GM12878 (cell line): ENCODE results near the gene WDR64. TPM values are rescaled to one million over a fixed set of nuclear protein-coding genes. Genes with fewer than 3 reads are reported as not detected.

Experiments
- ATAC-seq: fragments of 200-7000 bp; cut with Tn5 transposase; 3 replicates; pipeline ENCODE4 v1.9.1; 2020; ENCODE audit warnings: mild to moderate bottlenecking, moderate library complexity
- BruUV-seq: library from RNA; stranded (reverse); fragments of 400-500 nt; replicated peaks from 2 replicates; lab custom pipeline; 2021; lab: Mats Ljungman, UMichigan
- CTCF ChIA-PET: fragments of 300-600 bp; sonication (Branson Sonifier 250); formaldehyde crosslinking; extraction: SDS; loops from one replicate; lab custom pipeline; 2021; ENCODE audit warnings: inconsistent platforms; lab: Yijun Ruan, JAX
- POLR2A ChIA-PET: fragments of 350-600 bp; formaldehyde crosslinking; extraction: SDS; loops from one replicate; lab custom pipeline; 2021; ENCODE audit warnings: inconsistent platforms; lab: Charles Lee
- RAD21 ChIA-PET: fragments of 300-600 bp; sonication (Branson Sonifier 250); formaldehyde crosslinking; loops from one replicate; lab custom pipeline; 2023; ENCODE audit warnings: antibody characterized with exemption; ENCODE audit not compliant: unreplicated experiment; lab: Charles Lee
- SMC1A ChIA-PET: fragments of 300-600 bp; sonication (Branson Sonifier 250); formaldehyde crosslinking; loops from one replicate; lab custom pipeline; 2023; ENCODE audit not compliant: unreplicated experiment, uncharacterized antibody; lab: Charles Lee
- DNase-seq: peaks from one replicate; pipeline ENCODE4 v3.0.0-alpha.2; 2011; ENCODE audit warnings: low read depth, low spot score
- FAIRE-seq: peaks from 3 replicates; lab custom pipeline; 2011; peaks lifted over from hg19 to GRCh38; lab: Jason Lieb, UNC
- H2AFZ ChIP-seq: 2 replicates; pipeline ENCODE4 v1.6.0; 2011; ENCODE audit warnings: low read depth, low read length, control low read depth; ENCODE audit not compliant: control insufficient read depth
- H3K27ac ChIP-seq: 2 replicates; pipeline ENCODE4 v1.5.1; 2011; ENCODE audit warnings: control low read depth; ENCODE audit not compliant: control insufficient read depth, insufficient read depth
- H3K27me3 ChIP-seq, 2 experiments: replicated peaks in 1 of 2; 2 replicates each; pipeline versions ENCODE4 v1.6.0 to v1.6.1; 2011; ENCODE audit warnings: low read length in 1 of 2; ENCODE audit not compliant: control insufficient read depth in 2 of 2, insufficient read depth in 2 of 2
- H3K36me3 ChIP-seq, 2 experiments: 2 replicates each; pipeline ENCODE4 v1.5.1; 2011; ENCODE audit warnings: low read length in 1 of 2; ENCODE audit not compliant: control insufficient read depth in 2 of 2, insufficient read depth in 2 of 2
- H3K4me1 ChIP-seq: 2 replicates; pipeline ENCODE4 v1.6.1; 2011; ENCODE audit warnings: mild to moderate bottlenecking, low read length, moderate library complexity, mixed read lengths; ENCODE audit not compliant: control insufficient read depth, insufficient read depth
- H3K4me2 ChIP-seq: 2 replicates; pipeline ENCODE4 v1.6.0; 2011; ENCODE audit warnings: control low read depth; ENCODE audit not compliant: control insufficient read depth, insufficient read depth
- H3K4me3 ChIP-seq: fragments of 200-600 bp; sonication (generic); 2 replicates; pipeline ENCODE4 v1.5.1; 2016
- H3K79me2 ChIP-seq: 2 replicates; pipeline ENCODE4 v1.6.0; 2011; ENCODE audit warnings: low read length; ENCODE audit not compliant: control insufficient read depth, insufficient read depth
- H3K9ac ChIP-seq: 2 replicates; pipeline ENCODE4 v1.8.0; 2011; ENCODE audit warnings: low read length, control low read depth, mixed read lengths; ENCODE audit not compliant: control insufficient read depth, insufficient read depth
- H3K9me3 ChIP-seq: replicated peaks from 3 replicates; pipeline ENCODE4 v1.5.1; 2011; ENCODE audit warnings: mild to moderate bottlenecking, low read length; ENCODE audit not compliant: control insufficient read depth, insufficient read depth
- H4K20me1 ChIP-seq: 2 replicates; pipeline ENCODE4 v1.6.0; 2011; ENCODE audit not compliant: control insufficient read depth, insufficient read depth
- ASH2L ChIP-seq: fragments of 300-600, 200-600 bp; sonication (generic); IDR thresholded peaks from 2 replicates; pipeline ENCODE4 v1.6.1; 2017; ENCODE audit warnings: low read depth, mild to moderate bottlenecking, borderline replicate concordance
- BHLHE40 ChIP-seq, 2 experiments: fragments of 450-650 bp in 1 of 2; IDR thresholded peaks; 2 replicates each; pipeline ENCODE4 v1.6.1; 2011 to 2017; ENCODE audit warnings: low read depth in 2 of 2, borderline replicate concordance in 1 of 2, improper control_type of control experiment in 1 of 2, low read length in 1 of 2, mild to moderate bottlenecking in 1 of 2
- CBX3 ChIP-seq: fragments of 200-600 bp; sonication (generic); IDR thresholded peaks from 2 replicates; pipeline ENCODE4 v1.6.1; 2016; ENCODE audit warnings: low read depth, borderline replicate concordance
- DPF2 ChIP-seq: fragments of 450-650 bp; IDR thresholded peaks from 2 replicates; pipeline ENCODE4 v1.6.1; 2017; ENCODE audit warnings: mild to moderate bottlenecking
- EED ChIP-seq: sonication (generic); IDR thresholded peaks from 2 replicates; pipeline ENCODE4 v1.6.1; 2016; ENCODE audit warnings: antibody characterized with exemption, low read depth
- ESRRA ChIP-seq: IDR thresholded peaks from 2 replicates; pipeline ENCODE4 v1.6.1; 2012; ENCODE audit warnings: mild to moderate bottlenecking, low read length, improper control_type of control experiment
- KDM1A ChIP-seq: fragments of 200-600 bp; sonication (generic); IDR thresholded peaks from 2 replicates; pipeline ENCODE4 v1.6.1; 2016; ENCODE audit warnings: borderline replicate concordance
- MEF2B ChIP-seq: fragments of 450-650 bp; IDR thresholded peaks from 2 replicates; pipeline ENCODE4 v1.6.1; 2018; ENCODE audit warnings: mild to moderate bottlenecking, moderate library complexity; ENCODE audit not compliant: partially characterized antibody, poor library complexity, severe bottlenecking
- MYB ChIP-seq: fragments of 150-350 bp; IDR thresholded peaks from 2 replicates; pipeline ENCODE4 v1.6.1; 2014; ENCODE audit warnings: mild to moderate bottlenecking, low read depth, low read length, borderline replicate concordance
- NFIC ChIP-seq: IDR thresholded peaks from 2 replicates; pipeline ENCODE4 v1.6.1; 2012; ENCODE audit warnings: low read depth, mild to moderate bottlenecking, inconsistent platforms, low read length, moderate library complexity
- NFYA ChIP-seq: IDR thresholded peaks from 2 replicates; pipeline ENCODE4 v1.6.1; 2011; ENCODE audit warnings: low read depth, mild to moderate bottlenecking, low read length, improper control_type of control experiment, borderline replicate concordance
- PAX8 ChIP-seq: fragments of 450-650 bp; IDR thresholded peaks from 2 replicates; pipeline ENCODE4 v1.6.1; 2017; ENCODE audit warnings: mild to moderate bottlenecking, moderate library complexity
- POLR2A ChIP-seq: IDR thresholded peaks from 2 replicates; pipeline ENCODE4 v1.6.1; 2011; ENCODE audit warnings: low read depth, mild to moderate bottlenecking, low read length
- POU2F2 ChIP-seq: IDR thresholded peaks from 3 replicates; pipeline ENCODE4 v1.6.1; 2011; ENCODE audit warnings: low read depth, mild to moderate bottlenecking, low read length, borderline replicate concordance
- SUZ12 ChIP-seq: fragments of 200-600 bp; sonication (generic); IDR thresholded peaks from one replicate; pipeline ENCODE4 v1.6.1; 2018; ENCODE audit warnings: antibody characterized with exemption, mild to moderate bottlenecking; ENCODE audit not compliant: unreplicated experiment
- YY1 ChIP-seq: IDR thresholded peaks from 2 replicates; pipeline ENCODE4 v1.6.1; 2011; ENCODE audit warnings: low read depth, mild to moderate bottlenecking, low read length
- ZNF622 ChIP-seq: fragments of 450-650 bp; IDR thresholded peaks from 2 replicates; pipeline ENCODE4 v1.6.1; 2017; ENCODE audit warnings: mild to moderate bottlenecking, inconsistent platforms
- WGBS: methylation state at CpG from one replicate; pipeline ENCODE4 v1.1.6; 2016; ENCODE audit warnings: low lambda C conversion rate; ENCODE audit not compliant: insufficient replicate concordance, insufficient coverage; ENCODE audit errors: missing lambda C conversion rate; 5-methylcytosine and 5-hydroxymethylcytosine counted together
- in situ Hi-C: fragments of 300-500 bp; cut with MboI; formaldehyde crosslinking; loops from 9 replicates; pipeline ENCODE4 v1.14.3; 2018; ENCODE audit warnings: mixed read lengths
- intact Hi-C: fragments of 100-400 bp; cut with micrococcal nuclease; formaldehyde crosslinking; loops from one replicate; pipeline ENCODE4 v1.14.2; 2022; ENCODE audit not compliant: unreplicated experiment
- polyA plus RNA-seq, 11 experiments: library from polyadenylated mRNA; depleted of rRNA in 4 of 11; unstranded in 6 of 11; stranded (reverse) in 5 of 11; fragments of >200 nt; fragmentation: Nextera tagmentation in 4 of 11; fragmentation: Illumina TruSeq in 1 of 11; extraction: Ambion mirVana in 4 of 11; extraction: Trizol in 1 of 11; gene quantifications; 1 replicate in 1 of 11; 2 replicates in 10 of 11; pipeline versions ENCODE4 v1.2.1 to v1.2.3, GENCODE V29; 2011 to 2016; ENCODE audit warnings: inconsistent platforms in 2 of 11, missing spikeins in 2 of 11, low read depth in 1 of 11
- total RNA-seq, 4 experiments: library from RNA; depleted of rRNA in 3 of 4; stranded (reverse); fragments of >200 nt in 3 of 4; fragmentation: Illumina TruSeq in 1 of 4; extraction: Trizol in 1 of 4; gene quantifications; 2 replicates each; pipeline versions ENCODE4 v1.2.1 to v1.2.3, GENCODE V29; 2013 to 2021
- TF ChIP-seq, protein P1 (sequence below): IDR thresholded peaks from 2 replicates; pipeline ENCODE4 v1.6.1; 2011; ENCODE audit warnings: low read depth, mild to moderate bottlenecking, low read length, moderate library complexity, borderline replicate concordance; ENCODE audit errors: extremely low read depth
- TF ChIP-seq, protein P2 (sequence below): fragments of 450-650 bp; formaldehyde crosslinking; IDR thresholded peaks from 2 replicates; pipeline ENCODE4 v1.5.0; 2022; ENCODE audit warnings: mild to moderate bottlenecking, missing genetic modification characterization

WDR64 gene
- total and polyA plus RNA-seq, 10 of the 15 experiments (the other 5 are each of a cell fraction or from before 2014, with no cell fraction given), result 0.01 TPM; not detected in 9

DNA sequence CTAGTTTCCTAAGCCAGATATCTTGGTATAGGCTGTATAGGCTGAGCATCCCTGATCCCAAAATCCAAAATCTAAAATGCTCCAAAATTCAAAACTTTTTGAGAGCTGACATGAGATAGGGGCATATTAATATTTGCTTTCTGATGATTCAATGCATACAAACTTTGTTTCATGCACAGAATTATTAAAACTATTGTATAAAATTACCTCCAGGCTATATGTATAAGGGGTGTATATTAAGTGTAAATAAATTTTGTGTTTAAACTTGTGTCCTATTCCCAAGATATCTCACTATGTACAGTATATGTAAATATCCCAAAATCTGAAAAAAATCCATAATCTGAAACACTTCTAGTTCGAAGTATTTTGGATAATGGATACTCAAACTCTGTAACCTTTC lies 2.6 kb downstream of the WDR64 start:
- Histone ChIP-seq H3K36me3 (no peaks in the 10 kb centered on the region), H3K4me3 (no peak overlapping the region), H3K4me2 (no peak overlapping the region), H3K4me1 (no peaks in the 10 kb centered on the region), H3K27ac (no peak overlapping the region), H2AFZ (no peak overlapping the region), H4K20me1 (no peaks in the 10 kb centered on the region), H3K27me3 (no peaks in the 10 kb centered on the region; a peak in 1 of 4 replicates), H3K9me3 (no peaks in the 10 kb centered on the region), H3K9ac (no peak overlapping the region), H3K79me2 (no peaks in the 10 kb centered on the region)
- 6% methylated on average over 1 of the region's 1 CpG for WGBS
- ATAC-seq (no peak), DNase-seq (no peak), FAIRE-seq (no peak)
- ChIA-PET SMC1A (no interaction called here), CTCF (interaction anchor here (0.9 kb wide), 1 partner anchor 44 kb away, joined by 4 read pairs; no protein-coding TSS in a partner anchor), RAD21 (no interaction called here), POLR2A (no interaction called here)
- in situ Hi-C loops (no loop called here), intact Hi-C loops (no loop called here)
- no TSS peak for BruUV-seq
- TF ChIP-seq DPF2, result no peak
- TF ChIP-seq MEF2B, result no peak
- no peak for TF ChIP-seq ESRRA
- no peak for TF ChIP-seq KDM1A
- no peak for TF ChIP-seq PAX8
- TF ChIP-seq ASH2L, result no peak
- TF ChIP-seq BHLHE40 (IDR thresholded peaks at IDR 0.05; ENCODE audit: borderline replicate concordance in 1 of 2, low read depth in 2 of 2, low read length in 1 of 2), result no peak
- TF ChIP-seq ZNF622, result no peak
- TF ChIP-seq MYB, result no peak
- no peak for TF ChIP-seq SUZ12
- no peak for TF ChIP-seq POLR2A
- no peak for TF ChIP-seq YY1
- TF ChIP-seq, protein P1, sequence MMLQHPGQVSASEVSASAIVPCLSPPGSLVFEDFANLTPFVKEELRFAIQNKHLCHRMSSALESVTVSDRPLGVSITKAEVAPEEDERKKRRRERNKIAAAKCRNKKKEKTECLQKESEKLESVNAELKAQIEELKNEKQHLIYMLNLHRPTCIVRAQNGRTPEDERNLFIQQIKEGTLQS, result no peak
- no peak for TF ChIP-seq NFIC
- TF ChIP-seq CBX3, result no peak
- TF ChIP-seq, protein P2, sequence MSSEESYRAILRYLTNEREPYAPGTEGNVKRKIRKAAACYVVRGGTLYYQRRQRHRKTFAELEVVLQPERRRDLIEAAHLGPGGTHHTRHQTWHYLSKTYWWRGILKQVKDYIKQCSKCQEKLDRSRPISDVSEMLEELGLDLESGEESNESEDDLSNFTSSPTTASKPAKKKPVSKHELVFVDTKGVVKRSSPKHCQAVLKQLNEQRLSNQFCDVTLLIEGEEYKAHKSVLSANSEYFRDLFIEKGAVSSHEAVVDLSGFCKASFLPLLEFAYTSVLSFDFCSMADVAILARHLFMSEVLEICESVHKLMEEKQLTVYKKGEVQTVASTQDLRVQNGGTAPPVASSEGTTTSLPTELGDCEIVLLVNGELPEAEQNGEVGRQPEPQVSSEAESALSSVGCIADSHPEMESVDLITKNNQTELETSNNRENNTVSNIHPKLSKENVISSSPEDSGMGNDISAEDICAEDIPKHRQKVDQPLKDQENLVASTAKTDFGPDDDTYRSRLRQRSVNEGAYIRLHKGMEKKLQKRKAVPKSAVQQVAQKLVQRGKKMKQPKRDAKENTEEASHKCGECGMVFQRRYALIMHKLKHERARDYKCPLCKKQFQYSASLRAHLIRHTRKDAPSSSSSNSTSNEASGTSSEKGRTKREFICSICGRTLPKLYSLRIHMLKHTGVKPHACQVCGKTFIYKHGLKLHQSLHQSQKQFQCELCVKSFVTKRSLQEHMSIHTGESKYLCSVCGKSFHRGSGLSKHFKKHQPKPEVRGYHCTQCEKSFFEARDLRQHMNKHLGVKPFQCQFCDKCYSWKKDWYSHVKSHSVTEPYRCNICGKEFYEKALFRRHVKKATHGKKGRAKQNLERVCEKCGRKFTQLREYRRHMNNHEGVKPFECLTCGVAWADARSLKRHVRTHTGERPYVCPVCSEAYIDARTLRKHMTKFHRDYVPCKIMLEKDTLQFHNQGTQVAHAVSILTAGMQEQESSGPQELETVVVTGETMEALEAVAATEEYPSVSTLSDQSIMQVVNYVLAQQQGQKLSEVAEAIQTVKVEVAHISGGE, result no peak
- no peak for TF ChIP-seq POU2F2
- TF ChIP-seq NFYA, result no peak
- no peak for TF ChIP-seq EED
